Peyer's patch (tissue), 4 donors: ENCODE results near the gene TTC4.

ENCODE experiments used
- CTCF ChIP-seq, 6 experiments: fragments of 450-650 bp in 4 of 6; fragments of 200-600 bp in 2 of 6; sonication (generic) in 1 of 6; IDR thresholded peaks; one replicate each; pipeline ENCODE4 v1.5.1; 2017 to 2019; ENCODE audit warnings: antibody characterized with exemption in 6 of 6, mild to moderate bottlenecking in 3 of 6, moderate library complexity in 1 of 6
- POLR2A ChIP-seq, 2 donors: fragments of 450-650 bp; IDR thresholded peaks; one replicate each; pipeline ENCODE4 v1.5.1; 2017; ENCODE audit warnings: antibody characterized with exemption in 2 of 2, mild to moderate bottlenecking in 2 of 2, moderate library complexity in 2 of 2

DNA sequence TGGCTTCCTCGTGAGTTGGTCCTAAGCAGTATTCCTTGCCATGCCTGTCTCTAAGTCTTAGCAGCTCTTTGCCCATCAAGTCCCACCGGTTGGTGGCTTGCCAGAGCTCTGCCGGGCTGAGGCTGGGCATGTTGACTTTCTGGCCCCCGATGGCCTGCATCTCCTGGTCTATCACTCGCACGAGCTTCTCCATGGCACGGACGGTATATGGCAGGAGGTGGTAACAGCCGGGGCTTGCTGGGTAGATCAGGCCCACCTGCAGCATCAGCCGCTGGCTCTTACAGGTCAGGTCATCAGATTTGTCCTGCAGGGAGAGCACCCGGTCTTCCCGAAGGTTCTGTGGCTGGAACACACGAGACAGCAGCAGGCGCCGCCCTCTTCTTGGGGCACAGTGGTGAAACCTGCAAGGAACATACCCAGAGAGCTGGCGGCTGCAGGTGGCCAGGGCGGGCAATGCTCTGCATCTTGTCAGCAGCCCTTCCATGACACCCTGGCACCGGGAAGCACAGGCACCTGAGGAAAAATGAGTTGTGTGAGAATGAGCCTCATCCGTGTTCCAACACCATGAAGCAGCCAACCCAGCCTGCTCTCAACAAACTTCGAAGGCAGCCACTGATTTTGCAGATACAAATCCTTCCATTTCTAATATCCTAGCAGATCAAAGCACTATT, 43.2 kb downstream of the TTC4 start:
- no peak for TF ChIP-seq CTCF (IDR thresholded peaks at IDR 0.05)
- no peak for TF ChIP-seq POLR2A (IDR thresholded peaks at IDR 0.05)
